ENCODE measurements around the gene IGSF8.

IGSF8 gene

DNA sequence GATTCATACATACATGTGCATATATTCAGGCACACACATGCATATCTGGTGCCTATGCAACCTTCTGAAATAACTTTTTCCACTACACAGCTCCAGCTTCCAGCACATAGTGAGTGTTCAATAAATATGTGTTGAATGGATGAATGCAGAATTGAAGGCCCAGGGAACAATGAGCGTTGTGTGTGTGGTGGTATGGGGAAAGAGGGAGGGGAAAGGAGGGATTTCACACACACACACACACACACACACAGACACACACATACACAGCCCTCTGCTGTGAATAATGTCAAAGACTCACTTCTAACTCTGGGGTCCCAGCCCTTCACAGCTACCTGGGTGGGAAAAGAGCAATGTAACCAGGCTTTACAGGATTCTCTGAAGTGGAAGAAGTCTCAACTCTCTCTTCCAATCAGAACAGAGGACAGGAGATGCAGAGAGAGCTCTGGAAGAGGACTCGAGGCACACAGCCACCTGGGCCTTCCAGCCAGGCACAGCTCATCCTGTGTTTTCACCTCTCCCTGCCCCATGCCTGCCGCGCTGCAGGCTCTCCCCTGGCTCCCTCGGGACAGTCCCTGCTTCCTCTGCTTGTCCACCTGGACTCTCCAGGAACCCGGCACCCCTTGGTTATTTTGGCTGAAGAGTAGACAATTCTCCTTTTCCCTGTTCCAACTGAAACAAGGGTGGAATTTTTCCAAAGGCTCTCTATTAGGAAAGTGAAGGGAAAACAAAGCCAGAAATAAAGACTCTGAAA lies 5.4 kb upstream of the IGSF8 start:
- no peak for DNase-seq

DNA sequence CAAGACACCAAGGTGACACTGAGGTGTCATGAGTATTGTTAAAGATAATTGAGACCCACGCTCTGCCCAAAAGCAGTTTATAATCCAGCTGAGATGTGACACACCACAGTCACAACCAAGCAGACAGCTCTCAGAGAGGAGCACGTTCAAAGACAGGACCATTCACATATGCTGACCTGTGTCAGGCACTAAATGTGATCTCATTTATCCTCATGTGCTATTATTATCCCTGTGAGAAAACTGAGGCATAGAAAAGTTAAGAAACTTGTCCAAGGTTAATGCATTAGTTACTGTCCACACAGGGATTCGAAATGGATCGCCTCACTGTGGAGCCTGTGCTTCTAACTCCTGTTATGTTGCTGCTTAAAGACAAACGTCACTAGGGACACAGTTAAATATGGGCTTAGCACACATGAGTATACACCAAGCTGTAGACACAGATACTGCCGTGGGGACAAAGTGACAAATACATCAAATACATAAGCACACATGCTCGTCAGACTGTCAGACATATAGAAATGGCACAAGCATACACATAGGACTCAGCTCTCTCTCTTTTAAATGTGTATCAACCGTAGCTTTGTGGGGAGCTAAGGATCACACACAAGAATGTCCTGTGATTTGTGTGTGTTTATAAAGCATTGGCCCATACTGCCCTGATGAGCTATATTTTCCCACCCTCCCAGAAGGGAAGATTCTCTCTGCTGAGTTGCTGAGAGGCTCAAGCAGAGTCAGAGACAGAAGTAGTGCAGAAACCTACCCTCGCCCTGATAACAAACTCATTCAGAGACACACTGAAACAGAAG lies 3.5 kb upstream of the IGSF8 start:
- no peak for DNase-seq

DNA sequence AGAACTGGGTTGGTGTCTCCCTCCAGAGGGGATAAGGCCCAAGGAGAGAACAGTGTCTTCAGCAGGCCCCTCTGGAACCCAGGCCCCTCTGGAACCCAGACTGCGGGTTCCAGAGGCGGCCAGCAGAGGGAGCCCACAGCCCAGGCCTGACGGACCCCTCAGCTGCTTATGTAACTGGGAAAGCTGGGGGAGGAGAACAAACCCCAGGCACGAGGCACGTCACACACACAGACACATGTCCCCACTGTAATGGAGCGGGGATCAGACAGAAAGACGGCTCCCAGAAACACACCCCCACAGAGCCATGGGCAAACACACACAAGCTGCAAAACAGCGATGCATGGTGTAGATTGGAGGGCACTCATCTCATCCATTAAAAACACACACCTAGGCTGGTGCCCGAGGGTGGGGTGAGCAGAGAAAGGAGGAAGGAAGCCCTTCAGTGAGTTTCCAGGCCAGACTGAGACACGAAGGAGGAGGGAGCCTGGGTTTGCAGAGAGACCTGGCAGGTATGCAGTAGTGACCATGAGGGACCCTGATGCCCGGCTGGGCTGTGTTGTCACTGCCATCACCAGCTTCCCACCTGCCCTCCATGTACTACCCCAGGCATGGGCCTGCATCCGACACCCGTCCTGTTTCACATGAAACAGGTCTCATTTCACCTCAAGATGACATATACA lies 2.8 kb upstream of the IGSF8 start:
- peak; percentile 80 for DNase-seq

DNA sequence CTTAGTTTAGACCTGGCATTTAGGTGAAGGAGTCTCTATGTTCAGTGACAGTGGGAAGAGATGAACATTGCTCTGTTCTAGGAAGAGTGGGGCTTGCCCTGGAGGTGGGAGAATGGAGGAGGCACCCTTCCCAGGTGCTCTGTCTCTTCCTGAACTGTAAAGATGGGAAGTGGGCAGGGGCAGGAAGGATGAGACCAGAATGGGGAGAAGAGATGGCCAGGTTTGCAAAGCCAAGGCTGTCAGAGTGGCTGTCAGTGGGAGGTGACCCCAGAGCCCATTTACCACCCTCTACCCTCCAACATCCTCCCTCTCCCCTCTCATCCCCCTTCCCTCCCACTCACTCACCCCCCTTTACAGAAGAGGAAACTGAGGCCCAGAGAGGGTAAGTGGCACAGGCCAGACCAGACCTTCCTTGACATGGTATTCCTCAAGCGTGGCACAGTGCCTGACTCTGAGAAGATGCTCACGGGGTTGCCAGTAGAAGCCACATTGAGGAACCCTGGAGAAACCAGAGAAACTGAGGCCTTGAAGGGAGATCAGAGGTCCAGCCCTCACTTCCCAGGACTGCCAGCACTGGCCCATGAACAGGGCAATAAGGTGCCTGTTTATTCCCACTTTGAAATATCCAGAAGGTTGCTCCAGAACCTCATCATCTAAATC lies 1.4 kb upstream of the IGSF8 start:
- DNase-seq: no peak

DNA sequence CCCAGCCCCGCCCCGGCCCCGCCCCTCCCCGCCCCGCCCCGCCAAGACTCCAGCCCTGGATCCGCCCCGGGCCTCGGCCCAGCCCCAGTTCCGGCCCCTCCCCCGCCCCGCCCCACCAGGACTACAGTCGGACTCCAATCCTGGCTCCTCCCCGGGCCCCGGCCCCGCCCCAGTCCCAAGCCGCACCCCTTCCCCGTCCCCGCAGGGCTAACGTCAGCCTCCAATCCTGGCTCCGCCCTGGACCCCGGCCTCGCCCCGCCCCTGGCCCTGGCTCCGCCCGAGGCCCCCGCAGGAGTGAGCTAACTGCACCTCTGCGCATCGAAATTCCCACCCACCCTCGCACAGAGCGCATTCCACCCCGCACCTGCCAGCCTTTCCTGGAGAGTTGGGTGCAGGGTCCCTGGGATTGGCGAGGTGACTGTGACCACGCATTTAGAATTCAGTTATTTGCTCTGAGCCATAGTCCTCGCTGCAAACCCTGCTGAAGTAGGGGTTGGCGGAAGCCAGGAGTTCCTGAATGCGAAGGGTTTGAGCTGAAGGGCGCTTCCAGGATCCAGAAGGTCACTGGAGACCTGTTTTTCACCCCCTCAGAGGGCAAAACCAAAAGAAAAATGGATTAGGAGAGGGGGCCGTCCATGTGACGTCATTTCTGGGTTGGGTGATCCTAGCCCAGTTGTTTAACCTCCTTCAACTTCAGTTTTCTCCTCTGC lies 588 bp upstream of the IGSF8 start:
- DNase-seq: peak; percentile 100

DNA sequence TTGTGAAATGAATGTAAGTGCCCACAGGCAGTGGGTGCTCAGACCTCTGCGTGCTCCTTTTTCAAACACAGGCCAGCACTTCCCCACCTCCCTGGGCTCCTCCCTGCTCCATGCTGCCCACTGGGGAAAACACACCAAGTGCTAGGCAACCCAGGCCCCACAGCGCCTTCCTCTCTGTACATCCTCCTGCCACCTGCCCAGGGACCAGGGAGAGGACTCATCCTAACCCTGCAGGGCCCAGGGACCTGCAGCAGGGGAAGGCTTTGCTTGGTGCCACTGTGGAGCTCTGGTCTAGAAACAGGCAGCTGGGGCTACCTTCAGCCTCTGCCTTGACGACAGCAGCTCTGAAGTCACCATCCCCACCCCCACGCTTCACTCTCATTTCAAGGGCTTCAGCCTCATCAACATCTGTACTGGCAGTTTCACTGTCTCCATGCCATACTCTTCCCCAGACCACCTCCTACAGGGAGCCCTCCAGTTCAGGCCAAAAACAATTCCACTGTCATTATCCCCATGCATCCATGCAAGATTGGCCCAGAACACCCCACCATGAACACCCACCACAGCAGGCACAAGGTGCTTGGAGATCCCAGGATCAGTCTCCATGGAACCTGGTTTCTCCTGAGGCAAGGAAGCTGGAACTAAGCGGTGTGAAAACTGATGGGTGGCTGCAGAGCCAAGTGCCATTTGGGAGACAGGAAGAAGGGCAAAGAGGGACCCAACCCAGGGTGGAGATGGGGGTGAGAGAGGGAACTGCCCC lies 1.1 kb downstream of the IGSF8 start:
- peak; percentile 35 for DNase-seq

GRCh38 chr1:160096274-160097116 lies 1.9 kb downstream of the IGSF8 start:
- no peak for DNase-seq

GRCh38 chr1:160095382-160096105 lies 2.9 kb downstream of the IGSF8 start:
- no peak for DNase-seq

DNA sequence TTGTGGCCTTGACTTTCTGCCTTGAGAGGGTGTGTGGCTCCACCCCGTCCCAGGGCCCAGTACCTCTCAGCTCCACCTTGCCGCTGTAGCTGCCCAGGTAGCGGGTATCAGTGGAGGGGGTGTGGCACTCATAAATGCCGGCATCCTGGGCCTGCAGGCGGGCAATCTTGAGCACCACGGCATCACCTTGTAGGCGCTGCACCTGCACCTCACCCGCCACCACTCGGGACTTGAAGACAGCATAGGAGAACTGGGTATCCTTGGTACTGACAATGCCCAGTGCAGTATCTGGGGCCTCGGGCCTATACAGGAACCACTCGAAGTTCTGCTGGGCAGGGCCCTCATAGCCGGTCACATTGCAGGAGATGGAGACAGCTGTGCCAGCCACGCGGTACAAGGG lies 3.6 kb downstream of the IGSF8 start:
- DNase-seq: no peak

DNA sequence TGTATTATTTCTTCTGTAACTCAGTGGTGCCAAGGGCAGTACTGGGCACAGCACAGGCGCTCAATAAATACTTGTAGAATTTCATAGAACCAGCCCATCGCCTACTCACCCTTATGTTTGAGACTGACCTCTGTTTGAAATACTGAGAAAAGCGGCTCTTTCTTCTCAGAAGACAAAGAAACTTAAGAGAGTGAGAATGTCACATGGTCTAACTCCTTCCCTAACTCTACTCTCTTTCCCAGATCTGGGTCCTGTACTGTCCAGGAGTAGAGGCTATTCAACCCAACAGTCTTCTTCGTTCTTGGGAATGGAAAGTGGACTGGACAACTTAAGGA lies 4.2 kb downstream of the IGSF8 start:
- no peak for DNase-seq

DNA sequence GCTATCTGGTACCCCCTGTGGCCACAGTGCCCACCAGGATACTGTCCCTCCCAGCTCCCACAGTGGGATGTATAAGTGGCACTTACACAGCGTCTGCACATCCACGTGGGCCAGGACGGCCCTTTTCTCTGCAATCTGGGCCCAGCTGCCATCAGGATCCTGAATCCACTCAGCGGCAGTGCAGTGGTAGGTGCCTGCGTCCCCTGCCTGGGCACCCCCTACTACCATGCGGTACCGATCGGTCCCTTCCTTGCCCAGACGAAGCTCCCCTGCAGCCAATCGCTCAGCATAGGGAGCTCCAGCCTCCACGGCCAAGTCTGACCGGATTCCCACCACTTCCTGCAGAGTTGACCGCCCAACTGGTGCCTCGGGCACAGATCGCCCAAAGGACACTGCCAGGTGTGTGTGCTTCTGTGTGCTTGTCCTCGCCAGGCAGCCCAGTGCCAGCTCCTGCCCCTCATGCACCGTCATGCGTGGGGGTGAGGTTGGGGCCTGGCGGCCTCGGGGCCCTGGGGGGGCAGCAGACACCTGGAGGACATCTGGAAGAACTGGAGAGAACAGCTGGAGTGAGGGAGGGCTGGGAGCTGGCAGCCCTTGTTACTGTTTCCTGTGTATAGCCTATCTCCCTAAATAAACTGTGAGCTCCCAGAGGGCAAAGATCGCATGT lies 4.7 kb downstream of the IGSF8 start:
- DNase-seq: no peak

DNA sequence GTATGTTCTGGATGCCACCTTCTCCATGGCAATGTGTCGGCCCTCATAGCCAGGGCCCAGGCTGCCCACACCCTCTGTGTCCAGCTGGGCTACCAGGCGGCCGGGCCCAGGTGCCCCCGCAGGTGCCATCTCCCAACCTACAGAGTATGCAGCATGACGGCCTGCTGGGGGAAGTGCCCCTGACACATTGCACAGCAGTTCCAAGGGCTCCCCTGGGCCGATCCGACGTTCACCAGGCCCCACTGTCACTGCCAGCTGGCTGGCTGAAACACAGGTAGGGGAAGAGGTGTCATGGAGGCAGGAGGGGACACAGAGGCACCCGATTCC lies 5.4 kb downstream of the IGSF8 start:
- no peak for DNase-seq

DNA sequence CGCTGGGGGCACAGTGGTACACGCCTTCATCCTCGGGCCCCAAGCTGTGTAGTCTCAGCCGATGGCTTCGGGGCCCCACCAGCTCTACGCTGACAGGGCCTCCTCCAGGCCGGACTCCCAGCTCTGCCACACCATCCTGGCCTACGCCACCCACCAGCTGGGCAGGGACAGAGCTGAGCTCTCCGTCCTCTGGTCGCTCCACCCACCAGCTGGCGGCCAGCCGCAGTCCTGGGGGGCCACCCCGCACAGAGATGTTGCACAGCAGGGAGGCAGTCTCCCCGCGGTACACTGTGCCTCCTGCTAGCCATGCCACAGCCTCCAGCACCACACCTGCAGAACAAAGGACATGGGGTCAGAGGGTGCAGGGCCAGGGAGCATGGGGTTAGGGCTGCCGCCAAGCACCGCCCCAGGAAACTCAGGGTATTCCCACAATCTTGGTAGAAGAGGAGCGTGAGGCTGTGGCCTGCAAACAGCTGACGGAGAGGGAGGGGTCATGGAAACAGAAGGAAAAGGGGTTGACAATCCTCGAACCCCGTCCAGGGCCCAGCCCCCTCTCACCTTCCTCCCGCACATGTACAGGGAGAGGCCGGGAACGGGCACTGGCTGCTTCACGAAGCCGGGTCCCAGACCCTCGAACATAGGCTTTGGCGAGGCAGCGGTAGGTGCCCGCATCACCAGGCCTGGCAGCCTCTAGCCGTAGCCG lies 5.9 kb downstream of the IGSF8 start:
- no peak for DNase-seq

DNA sequence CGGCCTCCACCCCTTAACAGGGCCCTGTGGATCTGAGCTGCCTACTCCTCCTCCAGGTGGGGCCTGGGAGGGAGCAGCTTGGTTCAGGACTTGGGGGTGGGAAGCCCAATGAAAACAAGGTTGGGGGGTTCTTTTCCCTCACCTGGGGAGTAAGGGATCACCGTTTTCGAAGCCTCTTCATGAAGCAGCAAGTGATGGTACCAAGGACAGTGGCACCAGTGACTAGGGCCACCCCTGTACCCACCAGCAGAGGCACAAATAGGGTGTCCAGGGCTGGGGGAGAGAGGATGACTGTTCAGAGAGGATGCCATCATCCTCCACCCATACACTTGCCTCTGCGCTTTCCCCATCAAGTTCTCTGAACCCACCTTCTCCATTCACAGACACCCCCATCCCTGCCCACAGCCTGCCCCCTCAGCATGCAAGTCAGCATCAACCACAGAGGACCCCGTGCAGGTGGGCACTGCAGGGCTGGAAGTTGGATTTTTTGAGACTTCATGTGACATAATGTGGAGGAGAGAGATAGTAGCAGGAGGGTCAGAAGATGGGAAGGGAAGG lies 6.7 kb downstream of the IGSF8 start:
- DNase-seq: no peak

DNA sequence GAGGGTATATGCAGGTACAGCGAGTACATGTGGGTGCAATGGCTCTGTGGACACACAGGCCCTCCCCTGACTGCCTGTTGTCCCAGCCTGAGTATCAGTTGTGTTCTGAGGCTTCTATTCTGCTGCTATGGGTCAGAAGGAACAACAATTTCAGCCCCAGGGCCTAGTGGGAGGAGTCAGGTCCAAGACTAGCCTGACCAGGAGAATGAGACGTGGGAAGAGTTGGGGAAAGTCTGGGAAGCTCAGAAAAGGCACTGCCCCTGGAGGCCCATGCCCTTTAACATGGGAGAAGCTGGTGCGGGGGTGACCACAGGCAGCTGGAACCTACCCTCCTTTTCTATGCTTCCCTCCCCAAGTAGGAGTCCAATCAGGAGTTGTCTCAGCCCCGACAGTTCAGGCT lies 7.7 kb downstream of the IGSF8 start:
- no peak for DNase-seq

DNA sequence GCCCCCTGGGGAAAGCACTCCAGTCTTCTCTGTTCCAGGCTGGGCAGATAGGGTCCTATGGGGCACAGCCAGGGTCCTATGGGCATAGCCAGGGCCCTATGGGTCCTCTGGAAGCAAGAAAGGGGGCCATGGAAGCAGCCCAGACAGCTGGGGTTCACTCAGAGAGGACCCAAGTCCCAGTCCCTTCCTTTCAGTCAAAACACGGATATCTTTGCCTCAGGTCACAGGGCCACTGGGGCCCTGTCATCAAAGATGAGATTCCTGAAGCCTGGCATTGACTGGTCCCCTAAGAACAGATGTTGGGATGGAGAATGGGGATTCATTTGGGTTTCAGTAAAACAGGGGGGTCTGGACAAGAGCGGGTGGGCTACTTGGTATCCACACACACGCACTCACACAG lies 8.5 kb downstream of the IGSF8 start:
- no peak for DNase-seq

DNA sequence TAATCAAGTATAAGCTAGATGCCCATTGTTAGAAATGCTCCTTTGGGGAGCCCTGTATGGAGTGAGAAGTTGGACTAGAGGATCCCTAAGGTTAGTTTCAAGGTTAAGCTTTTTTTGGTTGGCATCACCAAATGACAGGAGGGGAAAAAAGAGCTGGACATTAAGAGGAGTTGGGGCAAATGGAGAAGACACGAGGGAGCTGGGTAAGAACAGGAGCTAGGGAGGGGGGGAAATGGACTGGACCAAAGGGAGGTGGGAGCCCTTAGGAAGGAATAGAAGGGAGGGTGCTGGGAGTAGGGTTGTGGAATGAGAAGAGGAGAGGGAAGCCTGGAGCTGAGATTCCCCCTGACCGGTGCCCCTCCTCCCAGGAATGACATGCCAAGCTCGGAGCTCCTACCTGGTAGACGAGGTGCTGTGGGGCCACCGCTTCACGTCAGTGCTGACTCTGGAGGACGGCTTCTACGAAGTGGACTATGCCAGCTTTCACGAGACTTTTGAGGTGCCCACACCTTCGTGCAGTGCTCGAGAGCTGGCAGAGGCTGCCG lies 11.2 kb downstream of the IGSF8 start:
- no peak for DNase-seq

- no peak for DNase-seq
These were observed 11.9 kb downstream of the IGSF8 start for GRCh38 chr1:160086456-160086892.

All from CD4-positive, alpha-beta T cell treated with Interleukin-17A for 4 hours (primary cell).